IMR-90 (cell line): Measurements from ENCODE around the gene DCTN5. TPM values are rescaled to one million over a fixed set of nuclear protein-coding genes. Genes with fewer than 3 reads are reported as not detected.

Experiments
- CHD1 ChIP-seq: IDR thresholded peaks from 2 replicates; pipeline ENCODE4 v1.6.1; 2012; ENCODE audit warnings: low read depth, low read length, improper control_type of control experiment
- MAFK ChIP-seq: IDR thresholded peaks from 2 replicates; pipeline ENCODE4 v1.6.1; 2012; ENCODE audit warnings: low read depth, low read length, improper control_type of control experiment
- POLR2A ChIP-seq: IDR thresholded peaks from 2 replicates; pipeline ENCODE4 v1.6.1; 2012; ENCODE audit warnings: mild to moderate bottlenecking, low read depth, low read length
- SMC3 ChIP-seq: fragments of 150-350 bp; IDR thresholded peaks from 2 replicates; pipeline ENCODE4 v1.6.1; 2016; ENCODE audit warnings: low read depth, mild to moderate bottlenecking, antibody characterized with exemption, low read length, moderate library complexity
- polyA plus RNA-seq, 3 experiments: library from polyadenylated mRNA; depleted of rRNA; stranded (reverse); fragments of >200 nt; gene quantifications; 2 replicates each; pipeline ENCODE4 v1.2.3, GENCODE V29; 2012; ENCODE audit warnings: low replicate concordance in 1 of 3
- total RNA-seq: library from RNA; depleted of rRNA; stranded (reverse); fragments of >200 nt; gene quantifications from 2 replicates; pipeline ENCODE4 v1.2.3, GENCODE V29; 2012
- TF ChIP-seq, protein P1 (sequence below): conservative IDR thresholded peaks from 2 replicates; pipeline ENCODE4 v1.5.1; 2012; ENCODE audit warnings: mild to moderate bottlenecking, low read depth, low read length, improper control_type of control experiment

DCTN5 gene
- total and polyA plus RNA-seq, 2 of the 4 experiments (the other 2 are of a cell fraction) = 49.6 to 111 TPM

GRCh38 chr16:23640931-23641765 is at the start of gene DCTN5, which contains the start of gene PALB2 (continued):
- TF ChIP-seq, protein P1, sequence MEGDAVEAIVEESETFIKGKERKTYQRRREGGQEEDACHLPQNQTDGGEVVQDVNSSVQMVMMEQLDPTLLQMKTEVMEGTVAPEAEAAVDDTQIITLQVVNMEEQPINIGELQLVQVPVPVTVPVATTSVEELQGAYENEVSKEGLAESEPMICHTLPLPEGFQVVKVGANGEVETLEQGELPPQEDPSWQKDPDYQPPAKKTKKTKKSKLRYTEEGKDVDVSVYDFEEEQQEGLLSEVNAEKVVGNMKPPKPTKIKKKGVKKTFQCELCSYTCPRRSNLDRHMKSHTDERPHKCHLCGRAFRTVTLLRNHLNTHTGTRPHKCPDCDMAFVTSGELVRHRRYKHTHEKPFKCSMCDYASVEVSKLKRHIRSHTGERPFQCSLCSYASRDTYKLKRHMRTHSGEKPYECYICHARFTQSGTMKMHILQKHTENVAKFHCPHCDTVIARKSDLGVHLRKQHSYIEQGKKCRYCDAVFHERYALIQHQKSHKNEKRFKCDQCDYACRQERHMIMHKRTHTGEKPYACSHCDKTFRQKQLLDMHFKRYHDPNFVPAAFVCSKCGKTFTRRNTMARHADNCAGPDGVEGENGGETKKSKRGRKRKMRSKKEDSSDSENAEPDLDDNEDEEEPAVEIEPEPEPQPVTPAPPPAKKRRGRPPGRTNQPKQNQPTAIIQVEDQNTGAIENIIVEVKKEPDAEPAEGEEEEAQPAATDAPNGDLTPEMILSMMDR = no peak
- TF ChIP-seq SMC3 (no peak), POLR2A (peak; percentile 60), MAFK (no peak), CHD1 (no peak)
